GM11168 (cell line): Measurements from ENCODE around the gene SMARCD3.

ENCODE experiments used
- in situ Hi-C: fragments of 300-500 bp; cut with MboI; formaldehyde crosslinking; loops from one replicate; pipeline ENCODE4 v1.12.0; 2022; ENCODE audit warnings: low sequenced_read_pairs; ENCODE audit not compliant: unreplicated experiment

SMARCD3 gene

GRCh38 chr7:151248346-151249033, at the start of gene SMARCD3:
Gene SMARCD3 (minus strand): TSS chr7:151248694. CDS start chr7:151248562, 132 bp downstream.
- in situ Hi-C loops: no loop called here

DNA sequence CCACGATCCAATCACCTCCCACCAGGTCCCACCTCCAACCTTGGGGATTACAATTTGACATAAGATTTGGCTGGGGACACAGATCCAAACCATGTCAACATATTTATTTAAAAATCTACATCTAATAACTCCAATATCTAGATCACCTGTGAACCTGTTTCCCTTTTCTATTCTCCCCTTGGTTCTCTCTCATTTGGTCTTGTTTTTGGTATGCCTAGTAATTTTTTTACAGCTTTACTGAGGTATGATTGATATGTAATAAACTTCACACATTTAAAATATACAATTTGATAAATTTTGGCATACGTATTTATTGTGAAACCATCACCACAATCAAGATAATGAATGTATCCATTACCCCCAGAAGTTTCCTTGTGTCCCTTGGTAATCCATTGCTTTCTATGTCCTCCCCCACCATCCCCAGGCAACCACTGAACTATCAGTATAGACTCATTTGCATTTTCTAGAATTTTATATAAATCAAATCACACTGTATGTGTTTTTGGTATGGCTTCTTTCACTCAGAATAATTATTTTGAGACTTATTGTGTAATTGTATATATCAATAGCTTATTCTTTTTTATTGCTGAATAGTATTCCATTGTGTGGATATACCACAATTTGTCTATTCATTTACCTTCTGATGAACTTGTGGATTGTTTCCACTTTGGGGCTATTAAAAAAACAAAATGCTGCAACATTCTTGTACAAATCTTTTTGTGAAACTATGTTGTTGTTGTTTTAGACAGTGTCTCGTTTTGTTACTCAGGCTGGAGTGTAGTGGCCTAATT, 47.9 kb upstream of the SMARCD3 start:
- in situ Hi-C loops: no loop called here

- in situ Hi-C loops: no loop called here
These were observed 44.4 kb upstream of the SMARCD3 start for GRCh38 chr7:151292850-151293249.

DNA sequence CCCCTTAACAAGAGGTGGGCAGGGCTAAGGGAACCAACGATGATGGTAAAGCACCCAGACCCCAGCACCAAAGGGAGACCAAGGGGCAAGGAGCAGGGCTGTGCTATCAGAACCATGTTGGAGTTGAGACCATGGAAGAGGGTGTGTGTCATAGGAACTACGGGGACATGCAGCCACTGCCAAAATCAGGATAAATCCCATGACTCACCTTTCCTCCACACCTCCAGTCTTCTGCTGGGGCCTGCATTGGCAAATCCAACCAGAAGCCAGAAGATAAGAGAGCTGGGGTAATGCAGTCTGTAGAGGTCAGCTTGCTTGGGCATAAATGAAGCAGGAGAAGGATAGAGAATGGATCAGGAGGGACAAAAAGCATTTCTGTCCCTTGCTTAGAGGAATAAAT, 42.7 kb upstream of the SMARCD3 start:
- in situ Hi-C loops: no loop called here

DNA sequence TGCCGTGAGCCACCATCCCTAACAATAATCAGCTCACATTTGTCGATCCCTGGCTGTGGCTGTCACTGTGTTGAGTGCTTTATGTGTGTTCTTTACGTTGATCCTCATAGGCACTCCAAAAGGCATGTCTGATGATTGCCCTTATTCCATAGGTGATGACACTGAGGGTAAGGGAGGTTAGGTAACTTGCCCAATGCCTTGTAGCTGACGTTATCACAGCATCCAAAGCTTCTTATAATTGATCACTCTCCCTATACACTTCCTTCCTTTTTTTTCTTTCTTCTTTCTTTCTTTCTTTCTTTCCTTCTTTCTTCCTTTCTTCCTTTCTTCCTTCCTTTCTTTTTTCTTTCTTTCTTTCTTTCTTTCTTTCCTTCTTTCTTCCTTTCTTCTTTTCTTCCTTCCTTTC, 41.9 kb upstream of the SMARCD3 start:
- in situ Hi-C loops: no loop called here

- in situ Hi-C loops: no loop called here
These were observed 41.4 kb upstream of the SMARCD3 start for GRCh38 chr7:151289891-151290290.

DNA sequence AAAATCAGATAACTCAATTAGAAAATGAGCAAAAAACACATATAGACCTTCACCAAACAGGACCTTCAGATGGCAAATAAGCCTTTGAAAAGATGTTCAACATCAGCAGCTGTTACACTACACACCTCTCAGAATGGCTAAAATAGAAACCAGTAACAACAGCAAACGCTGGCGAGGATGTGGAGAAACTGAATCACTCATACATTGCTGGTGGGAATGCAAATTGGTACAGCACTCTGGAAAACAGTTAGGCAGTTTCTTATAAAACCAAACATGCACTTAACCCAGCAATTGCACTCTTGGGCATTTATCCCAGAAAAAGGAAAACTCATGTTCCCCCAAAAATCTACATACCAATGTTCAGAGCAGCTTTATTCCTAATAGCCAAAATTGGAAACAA, 37.7 kb upstream of the SMARCD3 start:
- in situ Hi-C loops: no loop called here

GRCh38 chr7:151283302-151283701, 34.8 kb upstream of the SMARCD3 start:
- in situ Hi-C loops: no loop called here

- in situ Hi-C loops: no loop called here
These were observed 33.6 kb upstream of the SMARCD3 start for GRCh38 chr7:151282111-151282510.

GRCh38 chr7:151281686-151282085, 33.2 kb upstream of the SMARCD3 start:
- in situ Hi-C loops: no loop called here

- in situ Hi-C loops: no loop called here
These were observed 32.0 kb upstream of the SMARCD3 start for GRCh38 chr7:151280388-151281019.

DNA sequence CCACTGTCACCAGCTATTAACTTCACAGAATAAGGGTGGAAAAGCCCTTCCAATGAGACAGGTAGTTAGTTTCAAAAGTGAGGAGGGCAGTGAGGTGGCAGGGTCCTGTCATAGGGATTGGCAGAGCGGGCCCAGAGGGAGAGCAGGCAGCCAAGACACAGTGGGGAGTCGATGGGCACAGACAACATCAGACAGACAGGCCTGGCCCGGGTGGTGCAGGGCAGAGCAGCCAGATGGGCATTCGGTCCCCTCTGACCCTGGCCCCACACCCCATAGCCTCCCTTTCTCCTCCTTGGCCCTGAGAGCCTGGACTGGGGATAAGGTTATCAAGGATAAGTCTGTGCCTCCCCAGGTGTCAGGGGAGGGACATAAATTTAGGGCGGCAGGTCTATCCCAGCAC, 31.4 kb upstream of the SMARCD3 start:
- in situ Hi-C loops: no loop called here

DNA sequence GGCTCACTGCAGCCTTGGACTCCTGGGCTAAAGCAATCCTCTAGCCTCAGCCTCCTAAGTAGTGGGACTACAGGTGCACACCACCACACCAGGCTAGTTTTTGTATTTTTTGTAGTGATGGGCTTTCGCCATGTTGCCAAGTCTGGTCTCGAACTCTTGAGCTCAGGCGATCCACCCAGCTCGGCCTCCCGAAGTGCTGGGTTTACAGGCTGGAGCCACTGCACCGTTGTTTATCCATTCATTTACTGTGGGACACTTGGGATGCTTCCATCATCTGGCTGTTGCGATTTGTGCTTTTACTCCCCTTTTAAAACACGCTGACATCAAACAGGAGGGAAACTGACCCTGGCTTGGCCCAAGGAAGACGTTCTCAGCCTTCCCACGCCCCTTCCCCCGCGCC, 30.5 kb upstream of the SMARCD3 start:
- in situ Hi-C loops: no loop called here

- in situ Hi-C loops: no loop called here
These were observed 29.1 kb upstream of the SMARCD3 start for GRCh38 chr7:151277631-151278030.

- in situ Hi-C loops: no loop called here
These were observed 28.4 kb upstream of the SMARCD3 start for GRCh38 chr7:151276666-151277590.

DNA sequence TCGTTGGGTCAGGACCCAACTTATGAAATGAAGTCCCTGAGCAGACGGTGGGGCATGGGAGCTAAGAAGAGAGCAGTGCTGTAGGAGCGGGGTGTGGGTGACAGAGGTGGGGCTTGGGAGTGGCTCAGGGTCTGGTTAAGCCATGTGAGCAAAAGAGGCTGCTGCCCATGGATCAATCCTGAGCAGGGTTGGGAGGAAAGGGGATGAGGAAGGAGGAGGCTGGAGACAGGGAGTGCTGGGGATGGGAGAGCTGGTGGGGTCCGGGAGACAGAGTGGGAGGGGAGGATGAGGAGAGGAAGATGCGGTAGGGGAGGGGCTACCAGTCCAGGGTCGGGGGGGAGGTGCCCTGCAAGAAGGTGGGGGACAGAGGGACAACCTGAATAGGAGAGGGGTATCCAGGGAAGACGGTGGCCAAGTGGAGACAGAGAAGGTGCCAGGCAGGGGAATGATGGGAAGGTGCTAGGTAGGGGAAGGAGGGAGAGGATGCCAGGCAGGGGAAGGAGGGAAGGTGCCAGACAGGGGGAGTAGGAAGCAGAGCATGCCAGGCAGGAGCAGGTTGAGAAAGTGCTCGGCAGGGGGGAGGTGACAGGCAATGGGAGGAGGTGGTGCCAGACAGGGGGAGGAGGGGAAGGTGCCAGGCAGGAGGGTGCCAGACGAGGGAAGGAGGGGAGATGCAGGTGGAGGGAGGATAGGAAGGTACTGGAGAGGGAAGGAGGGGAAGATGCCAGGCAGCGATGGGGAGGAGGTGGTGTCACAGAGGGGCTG, 27.5 kb upstream of the SMARCD3 start:
- in situ Hi-C loops: no loop called here

DNA sequence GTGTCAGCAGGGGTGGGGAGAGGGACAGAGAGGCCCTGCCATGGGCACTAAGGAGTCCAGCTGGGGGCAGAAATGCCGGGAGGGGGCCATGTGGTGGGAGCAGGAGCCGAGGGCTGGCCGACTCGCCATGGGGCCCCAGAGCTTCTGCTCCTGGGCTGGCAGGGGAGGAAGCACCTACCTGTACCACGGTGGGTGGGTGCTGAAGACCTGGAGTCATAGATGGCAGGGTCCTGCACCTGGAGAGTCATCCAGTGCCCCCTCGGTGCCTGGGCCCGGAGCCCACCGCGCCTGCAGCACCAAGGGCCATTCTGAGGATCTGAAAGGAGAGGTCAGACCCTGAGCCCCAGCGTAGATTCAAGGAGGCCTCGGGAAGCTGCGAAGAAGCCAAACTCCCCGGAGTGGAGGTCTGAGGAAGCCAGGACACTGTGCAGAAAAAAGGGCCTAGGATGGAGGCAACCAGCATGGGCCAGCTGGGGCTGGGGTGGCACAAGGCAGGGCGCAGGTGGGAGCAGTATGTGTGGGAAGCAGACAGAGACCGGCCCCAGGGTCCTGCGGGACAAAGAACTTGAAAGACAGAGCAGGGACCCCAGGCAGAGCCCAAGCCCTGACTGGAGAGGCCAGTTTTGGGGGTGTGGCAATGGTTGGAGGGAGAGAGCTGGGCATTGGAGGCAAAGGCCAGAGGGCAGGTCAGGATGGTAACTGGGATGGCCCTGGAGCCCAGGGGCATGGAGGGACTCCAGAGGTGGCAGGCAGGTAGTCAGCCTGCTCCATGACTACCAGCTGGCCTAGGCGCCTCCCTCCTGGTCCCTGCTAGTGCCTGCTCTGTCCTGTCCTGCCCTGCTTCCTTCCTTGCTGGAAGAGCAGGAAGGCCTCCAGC, 26.7 kb upstream of the SMARCD3 start:
- in situ Hi-C loops: no loop called here

- in situ Hi-C loops: no loop called here
These were observed 25.9 kb upstream of the SMARCD3 start for GRCh38 chr7:151274396-151274795.
